K562 (cell line): ENCODE measurements around the gene CELA3A. TPM values are rescaled to one million over a fixed set of nuclear protein-coding genes. Genes with fewer than 3 reads are reported as not detected.

ENCODE experiments used
- ATAC-seq: fragments of 200-7000 bp; cut with Tn5 transposase; 3 replicates; pipeline ENCODE4 v1.9.1; 2020; ENCODE audit warnings: moderate library complexity
- BruUV-seq: library from RNA; stranded (reverse); fragments of 400-500 nt; replicated peaks from 2 replicates; lab custom pipeline; 2021; lab: Mats Ljungman, UMichigan
- CTCF ChIA-PET: fragments of 300-600 bp; formaldehyde crosslinking; extraction: SDS; loops from one replicate; lab custom pipeline; 2021; ENCODE audit warnings: low intra/inter-chr PET ratio; lab: Yijun Ruan, JAX
- POLR2A ChIA-PET: fragments of 300-600, 350-650 bp; sonication (Branson Sonifier 250); formaldehyde crosslinking; extraction: SDS; loops from one replicate; lab custom pipeline; 2021; ENCODE audit warnings: antibody characterized with exemption, inconsistent platforms; lab: Yijun Ruan, JAX
- DNase-seq, 4 experiments: peaks; one replicate each; pipeline versions ENCODE4 v3.0.0 to v3.0.0-alpha.2; 2011 to 2018; ENCODE audit warnings: low spot score in 3 of 4, mixed read lengths in 3 of 4; ENCODE audit errors: extremely low read depth in 1 of 4
- FAIRE-seq: peaks from 2 replicates; lab custom pipeline; 2011; peaks lifted over from hg19 to GRCh38; lab: Jason Lieb, UNC
- H2AFZ ChIP-seq: 2 replicates; pipeline ENCODE4 v1.6.0; 2011; ENCODE audit warnings: low read depth, low read length, control low read depth, inconsistent platforms
- H3K27ac ChIP-seq: fragments of 200-600 bp; 3 replicates; pipeline ENCODE4 v1.8.0; 2011; ENCODE audit warnings: low read depth, mild to moderate bottlenecking, control low read depth, inconsistent platforms, low read length, moderate library complexity, mixed read lengths; ENCODE audit errors: extremely low read depth
- H3K27me3 ChIP-seq, 2 experiments: fragments of 300-600 bp in 1 of 2; 2 replicates in 1 of 2; 3 replicates in 1 of 2; pipeline versions ENCODE4 v1.6.0 to v1.8.0; 2011; ENCODE audit warnings: inconsistent platforms in 2 of 2, low read length in 2 of 2, mild to moderate bottlenecking in 1 of 2, mixed read lengths in 1 of 2, moderate library complexity in 1 of 2; ENCODE audit not compliant: control insufficient read depth in 2 of 2, insufficient read depth in 2 of 2
- H3K36me3 ChIP-seq: fragments of 300-600 bp; 3 replicates; pipeline ENCODE4 v1.8.0; 2011; ENCODE audit warnings: mild to moderate bottlenecking, low read length, inconsistent platforms; ENCODE audit not compliant: control insufficient read depth, insufficient read depth
- H3K4me1 ChIP-seq, 2 experiments: fragments of 200-600 bp in 1 of 2; replicated peaks in 1 of 2; 2 replicates in 1 of 2; 3 replicates in 1 of 2; pipeline versions ENCODE4 v1.5.1 to v1.8.0; 2011; ENCODE audit warnings: inconsistent platforms in 2 of 2, low read length in 2 of 2, mild to moderate bottlenecking in 1 of 2, mixed read lengths in 1 of 2, moderate library complexity in 1 of 2; ENCODE audit not compliant: control insufficient read depth in 2 of 2, insufficient read depth in 2 of 2
- H3K4me2 ChIP-seq: 2 replicates; pipeline ENCODE4 v1.6.1; 2011; ENCODE audit warnings: low read length, control low read depth, inconsistent platforms, mixed read lengths; ENCODE audit not compliant: insufficient read depth
- H3K4me3 ChIP-seq: fragments of 200-600 bp; sonication (generic), shearing (Covaris generic); 2 replicates; pipeline ENCODE4 v1.5.1; 2016; ENCODE audit warnings: control low read depth, inconsistent platforms
- H3K79me2 ChIP-seq: fragments of 200-600 bp; 3 replicates; pipeline ENCODE4 v1.8.0; 2011; ENCODE audit warnings: low read length, inconsistent platforms; ENCODE audit not compliant: control insufficient read depth, insufficient read depth
- H3K9ac ChIP-seq, 2 experiments: 2 replicates each; pipeline versions ENCODE4 v1.6.0 to v1.6.1; 2011; ENCODE audit warnings: low read depth in 2 of 2, low read length in 2 of 2, control low read depth in 1 of 2, inconsistent platforms in 1 of 2, mild to moderate bottlenecking in 1 of 2, mixed read lengths in 1 of 2; ENCODE audit not compliant: insufficient read depth in 1 of 2
- H3K9me1 ChIP-seq: one replicate; pipeline ENCODE4 v1.6.0; 2011; ENCODE audit warnings: inconsistent platforms, mild to moderate bottlenecking, low read length, moderate library complexity; ENCODE audit not compliant: control insufficient read depth, insufficient read depth
- H3K9me3 ChIP-seq: replicated peaks from 2 replicates; pipeline ENCODE4 v1.5.1; 2011; ENCODE audit warnings: low read depth, low read length, inconsistent platforms; ENCODE audit not compliant: control insufficient read depth, insufficient read depth
- H4K20me1 ChIP-seq: replicated peaks from 2 replicates; pipeline ENCODE4 v1.6.1; 2011; ENCODE audit warnings: low read length, inconsistent platforms, mixed read lengths; ENCODE audit not compliant: control insufficient read depth, insufficient read depth
- ATF7 ChIP-seq: fragments of 450-650 bp; IDR thresholded peaks from 2 replicates; pipeline ENCODE4 v1.7.1; 2014; ENCODE audit warnings: mild to moderate bottlenecking, moderate library complexity
- BCOR ChIP-seq: fragments of 450-650 bp; IDR thresholded peaks from 2 replicates; pipeline ENCODE4 v1.6.1; 2016
- NFATC3 ChIP-seq: fragments of 450-650 bp; IDR thresholded peaks from 2 replicates; pipeline ENCODE4 v1.6.1; 2017; ENCODE audit warnings: mild to moderate bottlenecking
- NFIX ChIP-seq: fragments of 250-450 bp; sonication (Bioruptor Pico); IDR thresholded peaks from 2 replicates; pipeline ENCODE4 v1.4.0; 2020; ENCODE audit warnings: low read depth, mild to moderate bottlenecking, moderate library complexity
- TEAD2 ChIP-seq: fragments of 450-650 bp; IDR thresholded peaks from 2 replicates; pipeline ENCODE4 v1.6.1; 2016; ENCODE audit warnings: missing genetic modification characterization, control low read depth, missing compliant biosample characterization
- TFAP4 ChIP-seq: sonication (generic); formaldehyde crosslinking; IDR thresholded peaks from 2 replicates; pipeline ENCODE4 v1.8.0; 2022; ENCODE audit warnings: missing genetic modification reagents, mild to moderate bottlenecking, moderate library complexity, borderline replicate concordance
- THRA ChIP-seq: fragments of 450-650 bp; IDR thresholded peaks from 2 replicates; pipeline ENCODE4 v1.6.1; 2017; ENCODE audit warnings: mild to moderate bottlenecking, moderate library complexity
- ZBTB7A ChIP-seq: IDR thresholded peaks from 2 replicates; pipeline ENCODE4 v1.6.1; 2011; ENCODE audit warnings: low read depth, mild to moderate bottlenecking, low read length, moderate library complexity, borderline replicate concordance; ENCODE audit not compliant: control insufficient read depth
- ZKSCAN1 ChIP-seq: fragments of 150-350 bp; IDR thresholded peaks from 2 replicates; pipeline ENCODE4 v1.6.1; 2016; ENCODE audit warnings: low read depth, low read length
- ZNF121 ChIP-seq: sonication (generic); formaldehyde crosslinking; conservative IDR thresholded peaks from 2 replicates; pipeline ENCODE4 v1.8.0; 2022; ENCODE audit warnings: missing genetic modification reagents
- WGBS: fragments of 100-300 bp; shearing (Covaris generic); methylation state at CpG from one replicate; pipeline ENCODE4 v1.1.6; 2016; ENCODE audit warnings: low coverage, mixed read lengths; ENCODE audit not compliant: insufficient coverage; ENCODE audit errors: missing lambda C conversion rate; 5-methylcytosine and 5-hydroxymethylcytosine counted together
- in situ Hi-C: fragments of 300-500 bp; cut with MboI; formaldehyde crosslinking; loops from 4 replicates; pipeline ENCODE4 v1.15.0; 2018; ENCODE audit warnings: inconsistent platforms, mixed read lengths
- intact Hi-C: fragments of 100-400 bp; cut with micrococcal nuclease; formaldehyde crosslinking; loops from 2 replicates; pipeline ENCODE4 v1.14.2; 2022
- polyA plus RNA-seq, 8 experiments: library from polyadenylated mRNA; depleted of rRNA in 4 of 8; stranded (reverse) in 5 of 8; unstranded in 3 of 8; fragments of >200 nt; fragmentation: Nextera tagmentation in 2 of 8; fragmentation: Illumina TruSeq in 1 of 8; extraction: Ambion mirVana in 2 of 8; extraction: Trizol in 1 of 8; gene quantifications; 2 replicates each; pipeline versions ENCODE4 v1.2.1 to v1.2.3, GENCODE V29; 2011 to 2014; ENCODE audit warnings: inconsistent platforms in 1 of 8, missing spikeins in 1 of 8
- total RNA-seq, 7 experiments: library from RNA; depleted of rRNA in 6 of 7; stranded (reverse); fragments of >200 nt in 6 of 7; fragmentation: Illumina TruSeq in 2 of 7; extraction: Trizol in 2 of 7; gene quantifications; 2 replicates each; pipeline versions ENCODE4 v1.2.1 to v1.2.3, GENCODE V29; 2011 to 2021; ENCODE audit warnings: low replicate concordance in 1 of 7

CELA3A gene
- total and polyA plus RNA-seq, 9 of the 15 experiments (the other 6 are each of a cell fraction or from before 2014, with no cell fraction given) = 5.4 TPM; not detected in 8

GRCh38 chr1:21955058-21955457, 46.4 kb upstream of the CELA3A start (continued):
- TF ChIP-seq TFAP4 (no peak), TEAD2 (tag) (no peak), THRA (no peak), ZKSCAN1 (no peak), ZNF121 (CRISPR knock-in tag) (no peak)

- FAIRE-seq (no peak), ATAC-seq (peak; percentile 40), DNase-seq (no peak)
- intact Hi-C loops (no loop called here), in situ Hi-C loops (no loop called here)
- Histone ChIP-seq H3K4me1 (peaks cover 18 to 26% of the 10 kb centered on the region in 2 experiments), H3K9me1 (no peaks in the 10 kb centered on the region), H3K9me3 (no peaks in the 10 kb centered on the region), H2AFZ (peak overlapping the region; percentile 66), H3K4me3 (no peak overlapping the region), H3K9ac (peak overlapping the region in 1 of 2 experiments; percentile 57; a peak in 2 of 4 replicates), H3K27ac (no peak overlapping the region), H3K79me2 (no peaks in the 10 kb centered on the region), H3K4me2 (no peak overlapping the region), H3K36me3 (no peaks in the 10 kb centered on the region), H4K20me1 (no peaks in the 10 kb centered on the region), H3K27me3 (no peaks in the 10 kb centered on the region)
- ChIA-PET POLR2A (interaction anchor here (0.7 to 1.3 kb wide), 3 partner anchors 17 to 701 kb away, joined by 3 to 4 read pairs (median 4); no protein-coding TSS in a partner anchor), CTCF (interaction anchor here (0.6 kb wide), 1 partner anchor 8 kb away, joined by 3 read pairs; no protein-coding TSS in a partner anchor)
- 65% methylated on average over 9 of the region's 9 CpGs for WGBS
- TF ChIP-seq ATF7 = no peak
- TF ChIP-seq NFIX (CRISPR knock-in tag) = no peak
- TF ChIP-seq ZBTB7A = peak; percentile 19; the same call in 1 of the 2 replicates
- TF ChIP-seq NFATC3 = no peak
- TF ChIP-seq BCOR = 0 out of 2 replicates have a peak, but pooled peaks have one; percentile 11
- BruUV-seq = no TSS peak
Measured at GRCh38 chr1:21955501-21956281, 45.8 kb upstream of the CELA3A start.
